HEK293 (cell line): ENCODE measurements around the gene ABR.

ENCODE experiments used
- CTCF ChIA-PET: fragments of 350-600 bp; formaldehyde crosslinking; extraction: SDS; loops from one replicate; lab custom pipeline; 2021; ENCODE audit warnings: antibody characterized with exemption; lab: Yijun Ruan, JAX
- POLR2A ChIA-PET: fragments of 300-600 bp; formaldehyde crosslinking; extraction: SDS; loops from one replicate; lab custom pipeline; 2020; ENCODE audit warnings: antibody characterized with exemption, inconsistent platforms; lab: Yijun Ruan, JAX
- H3K27ac ChIP-seq: fragments of 200-500 bp; sonication (Bioruptor generic); 2 replicates; pipeline ENCODE4 v1.5.1; 2014; ENCODE audit warnings: low read depth, low read length, control low read depth, inconsistent platforms; ENCODE audit errors: extremely low read depth
- H3K36me3 ChIP-seq, 2 experiments: fragments of 200-500 bp in 1 of 2; sonication (Bioruptor generic) in 1 of 2; 1 replicate in 1 of 2; 2 replicates in 1 of 2; pipeline ENCODE4 v1.5.1; 2014 to 2017; ENCODE audit warnings: inconsistent platforms in 2 of 2, low read length in 2 of 2; ENCODE audit not compliant: control insufficient read depth in 2 of 2, insufficient read depth in 1 of 2
- H3K4me1 ChIP-seq: fragments of 200-500 bp; sonication (Bioruptor generic); 2 replicates; pipeline ENCODE4 v1.5.1; 2014; ENCODE audit warnings: mild to moderate bottlenecking, low read length, inconsistent platforms; ENCODE audit not compliant: control insufficient read depth, insufficient read depth
- H3K4me3 ChIP-seq: 2 replicates; pipeline ENCODE4 v1.5.1; 2011; ENCODE audit warnings: low read depth, mild to moderate bottlenecking, control low read depth, low read length, moderate library complexity
- H3K9me3 ChIP-seq: fragments of 200-500 bp; sonication (Bioruptor generic); 2 replicates; pipeline ENCODE4 v1.5.1; 2014; ENCODE audit warnings: low read depth, low read length, inconsistent platforms; ENCODE audit not compliant: control insufficient read depth, insufficient read depth
- GLIS1 ChIP-seq: fragments of 450-650 bp; formaldehyde crosslinking; IDR thresholded peaks from 2 replicates; pipeline ENCODE4 v1.5.1; 2016; ENCODE audit warnings: missing biosample characterization, missing genetic modification characterization
- IKZF3 ChIP-seq: fragments of 450-650 bp; IDR thresholded peaks from 2 replicates; pipeline ENCODE4 v1.5.0; 2018; ENCODE audit warnings: missing biosample characterization, mild to moderate bottlenecking, missing genetic modification characterization, moderate library complexity
- KLF1 ChIP-seq: fragments of 450-650 bp; formaldehyde crosslinking; IDR thresholded peaks from 2 replicates; pipeline ENCODE4 v1.5.1; 2016; ENCODE audit warnings: missing biosample characterization, missing genetic modification characterization
- SCRT2 ChIP-seq: fragments of 450-650 bp; formaldehyde crosslinking; IDR thresholded peaks from 2 replicates; pipeline ENCODE4 v1.5.1; 2016; ENCODE audit warnings: missing biosample characterization, missing genetic modification characterization
- SP2 ChIP-seq: fragments of 450-650 bp; formaldehyde crosslinking; IDR thresholded peaks from 2 replicates; pipeline ENCODE4 v1.5.1; 2016; ENCODE audit warnings: missing biosample characterization, missing genetic modification characterization
- ZBTB17 ChIP-seq: fragments of 450-650 bp; formaldehyde crosslinking; IDR thresholded peaks from 2 replicates; pipeline ENCODE4 v1.5.1; 2016; ENCODE audit warnings: missing biosample characterization, missing genetic modification characterization
- ZBTB48 ChIP-seq: fragments of 450-650 bp; formaldehyde crosslinking; IDR thresholded peaks from 2 replicates; pipeline ENCODE4 v1.5.1; 2016; ENCODE audit warnings: missing biosample characterization, missing genetic modification characterization
- ZBTB8A ChIP-seq: fragments of 450-650 bp; formaldehyde crosslinking; IDR thresholded peaks from 2 replicates; pipeline ENCODE4 v1.5.1; 2016; ENCODE audit warnings: missing biosample characterization, missing genetic modification characterization
- ZFHX2 ChIP-seq: fragments of 450-650 bp; formaldehyde crosslinking; conservative IDR thresholded peaks from 2 replicates; pipeline ENCODE4 v1.5.1; 2016; ENCODE audit warnings: missing biosample characterization, missing genetic modification characterization
- ZNF24 ChIP-seq: fragments of 450-650 bp; formaldehyde crosslinking; IDR thresholded peaks from 2 replicates; pipeline ENCODE4 v1.5.1; 2016; ENCODE audit warnings: missing biosample characterization, missing genetic modification characterization
- ZNF341 ChIP-seq: fragments of 450-650 bp; formaldehyde crosslinking; IDR thresholded peaks from 2 replicates; pipeline ENCODE4; 2016; ENCODE audit warnings: low read depth, missing biosample characterization, missing genetic modification characterization
- ZNF354C ChIP-seq: fragments of 450-650 bp; formaldehyde crosslinking; IDR thresholded peaks from 2 replicates; pipeline ENCODE4 v1.5.1; 2016; ENCODE audit warnings: missing biosample characterization, missing genetic modification characterization, low read depth, borderline replicate concordance
- ZNF529 ChIP-seq: fragments of 450-650 bp; formaldehyde crosslinking; IDR thresholded peaks from 2 replicates; pipeline ENCODE4 v1.5.1; 2017; ENCODE audit warnings: missing genetic modification characterization, missing biosample characterization; ENCODE audit not compliant: insufficient replicate concordance
- ZNF791 ChIP-seq: fragments of 450-650 bp; formaldehyde crosslinking; IDR thresholded peaks from 2 replicates; pipeline ENCODE4 v1.5.1; 2016; ENCODE audit warnings: missing biosample characterization, missing genetic modification characterization
- TF ChIP-seq, protein P1 (sequence below): fragments of 450-650 bp; formaldehyde crosslinking; IDR thresholded peaks from 2 replicates; pipeline ENCODE4 v1.5.1; 2016; ENCODE audit warnings: missing biosample characterization, missing genetic modification characterization
- TF ChIP-seq, protein P2 (sequence below): fragments of 450-650 bp; formaldehyde crosslinking; IDR thresholded peaks from 2 replicates; pipeline ENCODE4 v1.5.1; 2016; ENCODE audit warnings: missing biosample characterization, missing genetic modification characterization
- TF ChIP-seq, protein P3 (sequence below): fragments of 450-650 bp; formaldehyde crosslinking; IDR thresholded peaks from 2 replicates; pipeline ENCODE4 v1.5.1; 2016; ENCODE audit warnings: missing biosample characterization, missing genetic modification characterization, low read depth
- TF ChIP-seq, protein P4 (sequence below): fragments of 450-650 bp; IDR thresholded peaks from 2 replicates; pipeline ENCODE4 v1.5.1; 2018; ENCODE audit warnings: missing biosample characterization, mild to moderate bottlenecking, missing genetic modification characterization
- TF ChIP-seq, protein P5 (sequence below): fragments of 450-650 bp; formaldehyde crosslinking; IDR thresholded peaks from 2 replicates; pipeline ENCODE4 v1.5.1; 2016; ENCODE audit warnings: missing biosample characterization, missing genetic modification characterization
- TF ChIP-seq, protein P6 (sequence below): fragments of 450-650 bp; formaldehyde crosslinking; IDR thresholded peaks from 2 replicates; pipeline ENCODE4 v1.5.0; 2017; ENCODE audit warnings: missing biosample characterization, missing genetic modification characterization, borderline replicate concordance

ABR gene

DNA sequence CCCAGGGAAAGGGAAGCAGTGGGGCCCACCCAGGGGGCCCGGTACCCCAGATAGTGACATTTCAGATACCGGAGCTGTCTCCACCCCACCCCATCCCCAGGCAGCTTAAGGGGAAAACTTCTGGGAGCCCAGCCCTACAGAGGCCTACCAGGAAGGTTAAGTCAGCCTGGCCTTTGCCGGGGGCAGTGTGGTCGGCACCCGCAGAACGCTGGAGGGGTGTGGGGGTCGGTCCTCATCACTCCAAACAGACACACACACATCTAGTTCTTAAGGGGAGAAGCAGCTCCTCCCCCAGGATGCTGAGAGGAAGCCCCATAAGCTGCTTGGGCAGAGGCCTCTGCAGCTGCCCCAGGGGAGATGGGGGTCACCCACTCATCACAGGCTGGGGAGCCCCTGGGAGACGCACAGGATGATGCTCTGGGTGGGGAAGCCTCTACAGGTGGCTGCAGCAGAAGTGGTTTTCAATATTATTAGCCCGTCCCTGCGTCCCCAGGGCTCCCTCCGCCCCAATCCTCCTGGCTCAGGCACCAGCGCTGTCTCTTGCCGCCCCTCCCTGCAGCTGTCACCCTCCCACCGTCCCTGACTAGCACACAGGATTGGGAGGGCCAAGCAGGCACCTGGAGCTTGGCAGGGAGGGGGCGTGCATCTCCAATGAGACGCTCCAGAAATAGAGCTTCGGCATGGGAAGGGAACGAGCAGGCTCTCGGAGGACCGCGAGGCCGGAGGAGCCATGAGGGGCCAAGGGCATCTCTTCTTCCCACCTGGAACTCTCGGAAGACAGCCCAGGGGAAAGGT, 1.4 kb upstream of the ABR start:
- CTCF ChIA-PET = interaction anchor here (0.6 to 2.0 kb wide), 5 partner anchors 13 to 125 kb away, joined by 3 to 5 read pairs (median 3); no protein-coding TSS in a partner anchor
- POLR2A ChIA-PET = interaction anchor here (0.6 kb wide), 1 partner anchor 33 kb away, joined by 3 read pairs; no protein-coding TSS in a partner anchor

More for the DNA sequence above, 1.4 kb upstream of the ABR start:
- Histone ChIP-seq H3K9me3 (no peaks in the 10 kb centered on the region), H3K36me3 (peaks cover 0 to 5% of the 10 kb centered on the region in 2 experiments; a peak in 1 of 3 replicates), H3K4me1 (peaks cover 16% of the 10 kb centered on the region)
- TF ChIP-seq, protein P1, sequence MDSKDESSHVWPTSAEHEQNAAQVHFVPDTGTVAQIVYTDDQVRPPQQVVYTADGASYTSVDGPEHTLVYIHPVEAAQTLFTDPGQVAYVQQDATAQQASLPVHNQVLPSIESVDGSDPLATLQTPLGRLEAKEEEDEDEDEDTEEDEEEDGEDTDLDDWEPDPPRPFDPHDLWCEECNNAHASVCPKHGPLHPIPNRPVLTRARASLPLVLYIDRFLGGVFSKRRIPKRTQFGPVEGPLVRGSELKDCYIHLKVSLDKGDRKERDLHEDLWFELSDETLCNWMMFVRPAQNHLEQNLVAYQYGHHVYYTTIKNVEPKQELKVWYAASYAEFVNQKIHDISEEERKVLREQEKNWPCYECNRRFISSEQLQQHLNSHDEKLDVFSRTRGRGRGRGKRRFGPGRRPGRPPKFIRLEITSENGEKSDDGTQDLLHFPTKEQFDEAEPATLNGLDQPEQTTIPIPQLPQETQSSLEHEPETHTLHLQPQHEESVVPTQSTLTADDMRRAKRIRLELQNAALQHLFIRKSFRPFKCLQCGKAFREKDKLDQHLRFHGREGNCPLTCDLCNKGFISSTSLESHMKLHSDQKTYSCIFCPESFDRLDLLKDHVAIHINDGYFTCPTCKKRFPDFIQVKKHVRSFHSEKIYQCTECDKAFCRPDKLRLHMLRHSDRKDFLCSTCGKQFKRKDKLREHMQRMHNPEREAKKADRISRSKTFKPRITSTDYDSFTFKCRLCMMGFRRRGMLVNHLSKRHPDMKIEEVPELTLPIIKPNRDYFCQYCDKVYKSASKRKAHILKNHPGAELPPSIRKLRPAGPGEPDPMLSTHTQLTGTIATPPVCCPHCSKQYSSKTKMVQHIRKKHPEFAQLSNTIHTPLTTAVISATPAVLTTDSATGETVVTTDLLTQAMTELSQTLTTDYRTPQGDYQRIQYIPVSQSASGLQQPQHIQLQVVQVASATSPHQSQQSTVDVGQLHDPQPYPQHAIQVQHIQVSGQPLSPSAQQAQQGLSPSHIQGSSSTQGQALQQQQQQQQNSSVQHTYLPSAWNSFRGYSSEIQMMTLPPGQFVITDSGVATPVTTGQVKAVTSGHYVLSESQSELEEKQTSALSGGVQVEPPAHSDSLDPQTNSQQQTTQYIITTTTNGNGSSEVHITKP = 0 out of 2 replicates have a peak, but pooled peaks have one; percentile 45
- TF ChIP-seq, protein P2, sequence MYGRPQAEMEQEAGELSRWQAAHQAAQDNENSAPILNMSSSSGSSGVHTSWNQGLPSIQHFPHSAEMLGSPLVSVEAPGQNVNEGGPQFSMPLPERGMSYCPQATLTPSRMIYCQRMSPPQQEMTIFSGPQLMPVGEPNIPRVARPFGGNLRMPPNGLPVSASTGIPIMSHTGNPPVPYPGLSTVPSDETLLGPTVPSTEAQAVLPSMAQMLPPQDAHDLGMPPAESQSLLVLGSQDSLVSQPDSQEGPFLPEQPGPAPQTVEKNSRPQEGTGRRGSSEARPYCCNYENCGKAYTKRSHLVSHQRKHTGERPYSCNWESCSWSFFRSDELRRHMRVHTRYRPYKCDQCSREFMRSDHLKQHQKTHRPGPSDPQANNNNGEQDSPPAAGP (tag by site-specific recombination) = 0 out of 2 replicates have a peak, but pooled peaks have one; percentile 51
- TF ChIP-seq, protein P3, sequence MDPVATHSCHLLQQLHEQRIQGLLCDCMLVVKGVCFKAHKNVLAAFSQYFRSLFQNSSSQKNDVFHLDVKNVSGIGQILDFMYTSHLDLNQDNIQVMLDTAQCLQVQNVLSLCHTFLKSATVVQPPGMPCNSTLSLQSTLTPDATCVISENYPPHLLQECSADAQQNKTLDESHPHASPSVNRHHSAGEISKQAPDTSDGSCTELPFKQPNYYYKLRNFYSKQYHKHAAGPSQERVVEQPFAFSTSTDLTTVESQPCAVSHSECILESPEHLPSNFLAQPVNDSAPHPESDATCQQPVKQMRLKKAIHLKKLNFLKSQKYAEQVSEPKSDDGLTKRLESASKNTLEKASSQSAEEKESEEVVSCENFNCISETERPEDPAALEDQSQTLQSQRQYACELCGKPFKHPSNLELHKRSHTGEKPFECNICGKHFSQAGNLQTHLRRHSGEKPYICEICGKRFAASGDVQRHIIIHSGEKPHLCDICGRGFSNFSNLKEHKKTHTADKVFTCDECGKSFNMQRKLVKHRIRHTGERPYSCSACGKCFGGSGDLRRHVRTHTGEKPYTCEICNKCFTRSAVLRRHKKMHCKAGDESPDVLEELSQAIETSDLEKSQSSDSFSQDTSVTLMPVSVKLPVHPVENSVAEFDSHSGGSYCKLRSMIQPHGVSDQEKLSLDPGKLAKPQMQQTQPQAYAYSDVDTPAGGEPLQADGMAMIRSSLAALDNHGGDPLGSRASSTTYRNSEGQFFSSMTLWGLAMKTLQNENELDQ (tag by site-specific recombination) = no peak
- TF ChIP-seq ZNF529 (tag by site-specific recombination) (no peak), KLF1 (tag by site-specific recombination) (0 out of 2 replicates have a peak, but pooled peaks have one; percentile 19), ZNF791 (tag by site-specific recombination) (no peak), ZNF341 (peak; percentile 70), ZNF24 (no peak), IKZF3 (tag by site-specific recombination) (peak; percentile 61), ZFHX2 (tag by site-specific recombination) (peak; percentile 44; the same call in 1 of the 2 replicates), ZBTB8A (tag by site-specific recombination) (0 out of 2 replicates have a peak, but pooled peaks have one; percentile 10), SCRT2 (tag by site-specific recombination) (peak; percentile 75), ZBTB48 (tag by site-specific recombination) (0 out of 2 replicates have a peak, but pooled peaks have one; percentile 20), GLIS1 (tag by site-specific recombination) (peak; percentile 91), SP2 (tag by site-specific recombination) (peak; percentile 68), ZBTB17 (tag by site-specific recombination) (peak; percentile 17; the same call in 1 of the 2 replicates), ZNF354C (tag by site-specific recombination) (no peak)
- TF ChIP-seq, protein P4, sequence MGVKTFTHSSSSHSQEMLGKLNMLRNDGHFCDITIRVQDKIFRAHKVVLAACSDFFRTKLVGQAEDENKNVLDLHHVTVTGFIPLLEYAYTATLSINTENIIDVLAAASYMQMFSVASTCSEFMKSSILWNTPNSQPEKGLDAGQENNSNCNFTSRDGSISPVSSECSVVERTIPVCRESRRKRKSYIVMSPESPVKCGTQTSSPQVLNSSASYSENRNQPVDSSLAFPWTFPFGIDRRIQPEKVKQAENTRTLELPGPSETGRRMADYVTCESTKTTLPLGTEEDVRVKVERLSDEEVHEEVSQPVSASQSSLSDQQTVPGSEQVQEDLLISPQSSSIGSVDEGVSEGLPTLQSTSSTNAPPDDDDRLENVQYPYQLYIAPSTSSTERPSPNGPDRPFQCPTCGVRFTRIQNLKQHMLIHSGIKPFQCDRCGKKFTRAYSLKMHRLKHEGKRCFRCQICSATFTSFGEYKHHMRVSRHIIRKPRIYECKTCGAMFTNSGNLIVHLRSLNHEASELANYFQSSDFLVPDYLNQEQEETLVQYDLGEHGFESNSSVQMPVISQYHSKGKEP (tag by site-specific recombination) = no peak
- TF ChIP-seq, protein P5, sequence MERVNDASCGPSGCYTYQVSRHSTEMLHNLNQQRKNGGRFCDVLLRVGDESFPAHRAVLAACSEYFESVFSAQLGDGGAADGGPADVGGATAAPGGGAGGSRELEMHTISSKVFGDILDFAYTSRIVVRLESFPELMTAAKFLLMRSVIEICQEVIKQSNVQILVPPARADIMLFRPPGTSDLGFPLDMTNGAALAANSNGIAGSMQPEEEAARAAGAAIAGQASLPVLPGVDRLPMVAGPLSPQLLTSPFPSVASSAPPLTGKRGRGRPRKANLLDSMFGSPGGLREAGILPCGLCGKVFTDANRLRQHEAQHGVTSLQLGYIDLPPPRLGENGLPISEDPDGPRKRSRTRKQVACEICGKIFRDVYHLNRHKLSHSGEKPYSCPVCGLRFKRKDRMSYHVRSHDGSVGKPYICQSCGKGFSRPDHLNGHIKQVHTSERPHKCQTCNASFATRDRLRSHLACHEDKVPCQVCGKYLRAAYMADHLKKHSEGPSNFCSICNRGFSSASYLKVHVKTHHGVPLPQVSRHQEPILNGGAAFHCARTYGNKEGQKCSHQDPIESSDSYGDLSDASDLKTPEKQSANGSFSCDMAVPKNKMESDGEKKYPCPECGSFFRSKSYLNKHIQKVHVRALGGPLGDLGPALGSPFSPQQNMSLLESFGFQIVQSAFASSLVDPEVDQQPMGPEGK (tag by site-specific recombination) = 0 out of 2 replicates have a peak, but pooled peaks have one; percentile 37
- TF ChIP-seq, protein P6, sequence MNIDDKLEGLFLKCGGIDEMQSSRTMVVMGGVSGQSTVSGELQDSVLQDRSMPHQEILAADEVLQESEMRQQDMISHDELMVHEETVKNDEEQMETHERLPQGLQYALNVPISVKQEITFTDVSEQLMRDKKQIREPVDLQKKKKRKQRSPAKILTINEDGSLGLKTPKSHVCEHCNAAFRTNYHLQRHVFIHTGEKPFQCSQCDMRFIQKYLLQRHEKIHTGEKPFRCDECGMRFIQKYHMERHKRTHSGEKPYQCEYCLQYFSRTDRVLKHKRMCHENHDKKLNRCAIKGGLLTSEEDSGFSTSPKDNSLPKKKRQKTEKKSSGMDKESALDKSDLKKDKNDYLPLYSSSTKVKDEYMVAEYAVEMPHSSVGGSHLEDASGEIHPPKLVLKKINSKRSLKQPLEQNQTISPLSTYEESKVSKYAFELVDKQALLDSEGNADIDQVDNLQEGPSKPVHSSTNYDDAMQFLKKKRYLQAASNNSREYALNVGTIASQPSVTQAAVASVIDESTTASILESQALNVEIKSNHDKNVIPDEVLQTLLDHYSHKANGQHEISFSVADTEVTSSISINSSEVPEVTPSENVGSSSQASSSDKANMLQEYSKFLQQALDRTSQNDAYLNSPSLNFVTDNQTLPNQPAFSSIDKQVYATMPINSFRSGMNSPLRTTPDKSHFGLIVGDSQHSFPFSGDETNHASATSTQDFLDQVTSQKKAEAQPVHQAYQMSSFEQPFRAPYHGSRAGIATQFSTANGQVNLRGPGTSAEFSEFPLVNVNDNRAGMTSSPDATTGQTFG (tag by site-specific recombination) = no peak
- TF ChIP-seq, all 188 proteins: peak for 13
- Histone ChIP-seq H3K4me3 (no peak overlapping the region), H3K27ac (no peak overlapping the region)
